Kidney (tissue), 14 donors: ENCODE measurements around the gene C1orf21. TPM values are rescaled to one million over a fixed set of nuclear protein-coding genes. Genes with fewer than 3 reads are reported as not detected.

Source experiments
- DNase-seq, 5 donors: peaks; one replicate each; pipeline ENCODE4 v3.0.0-alpha.2; 2013 to 2020
- FAIRE-seq: peaks from 2 replicates; lab custom pipeline; 2012; peaks lifted over from hg19 to GRCh38; lab: Jason Lieb, UNC
- H3K27ac ChIP-seq, 2 donors: one replicate each; pipeline ENCODE4 v1.7.0; 2013; ENCODE audit warnings: low read depth in 2 of 2, low read length in 2 of 2, inconsistent platforms in 1 of 2
- H3K27me3 ChIP-seq: one replicate; pipeline ENCODE4 v1.7.1; 2013; ENCODE audit warnings: low read length, inconsistent platforms; ENCODE audit not compliant: control insufficient read depth, insufficient read depth
- H3K36me3 ChIP-seq, 3 donors: one replicate each; pipeline versions ENCODE4 v1.7.0 to v1.7.1; 2013; ENCODE audit warnings: low read length in 3 of 3, control low read depth in 1 of 3, inconsistent platforms in 1 of 3; ENCODE audit not compliant: insufficient read depth in 3 of 3, control insufficient read depth in 2 of 3
- H3K4me1 ChIP-seq, 3 donors: one replicate each; pipeline versions ENCODE4 v1.7.0 to v1.7.1; 2013; ENCODE audit warnings: low read length in 3 of 3, inconsistent platforms in 1 of 3, low read depth in 1 of 3; ENCODE audit not compliant: control insufficient read depth in 2 of 3, insufficient read depth in 2 of 3
- H3K4me3 ChIP-seq, 3 donors: one replicate each; pipeline versions ENCODE4 v1.7.0 to v1.8.1; 2013; ENCODE audit warnings: low read length in 3 of 3, control low read depth in 1 of 3, inconsistent platforms in 1 of 3
- H3K9ac ChIP-seq, 3 donors: one replicate each; pipeline versions ENCODE4 v1.7.0 to v1.7.1; 2013; ENCODE audit warnings: low read length in 3 of 3, control low read depth in 1 of 3, inconsistent platforms in 1 of 3
- H3K9me3 ChIP-seq, 3 donors: one replicate each; pipeline versions ENCODE4 v1.7.0 to v1.7.1; 2013; ENCODE audit warnings: low read length in 3 of 3, control low read depth in 1 of 3, inconsistent platforms in 1 of 3; ENCODE audit not compliant: control insufficient read depth in 2 of 3, insufficient read depth in 1 of 3
- CTCF ChIP-seq: IDR thresholded peaks from 3 replicates; pipeline ENCODE4 v1.5.1; 2012; ENCODE audit warnings: mild to moderate bottlenecking, moderate library complexity, borderline replicate concordance; ENCODE audit not compliant: insufficient read depth; ENCODE audit errors: extremely low read depth
- intact Hi-C: fragments of 100-400 bp; cut with DNase I; formaldehyde crosslinking; loops from one replicate; pipeline ENCODE4 v1.11.1; 2022
- polyA plus RNA-seq: library from polyadenylated mRNA; stranded (reverse); fragments of 350-450 nt; fragmentation: Illumina TruSeq; extraction: RNeasy Lipid Tissue Mini Kit (QIAGEN cat#74804); gene quantifications from one replicate; pipeline ENCODE4 v1.2.3, GENCODE V29; 2014; ENCODE audit warnings: low read depth, low replicate concordance; ENCODE audit not compliant: insufficient read depth
- total RNA-seq: library from RNA; stranded (reverse); fragmentation: NEBNext Ultra II Directional; extraction: Animal tissue kit (Norgen Biotek cat#: 25700); gene quantifications from one replicate; pipeline ENCODE4 v1.2.1, GENCODE V29; 2021
- donor health status: control.
- donor health status: control.
- donor health status: control.
- donor health status: control.
- donor health status: control.
- donor health status: DM: yes; HTN: yes; CAD: no.
- donor health status: Normal renal cell carcinoma (clear cell type).

C1orf21 gene
- total and polyA plus RNA-seq, 2 donors from 2014 or later = 18.3 to 18.6 TPM

DNA sequence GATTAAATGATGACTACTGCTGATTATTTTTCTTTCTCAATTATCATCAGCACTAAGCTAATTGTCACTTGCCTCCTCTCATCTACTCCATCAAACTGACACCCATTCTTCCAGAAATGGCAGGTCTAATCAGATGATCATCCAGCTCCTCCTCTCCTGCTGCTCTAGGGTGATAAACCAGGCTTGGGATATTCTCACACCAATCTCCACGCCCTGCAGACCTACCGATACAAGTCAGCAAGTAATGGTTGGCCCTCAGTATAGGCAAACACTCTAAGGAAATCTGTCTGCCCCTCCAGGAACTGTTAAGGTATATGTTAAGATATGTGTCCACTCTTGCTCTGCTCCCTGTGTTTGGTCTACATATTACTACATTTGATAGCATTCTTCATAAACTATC is 36.3 kb upstream of the C1orf21 start:
- DNase-seq = no peak
- Histone ChIP-seq H3K27me3 (no peaks in the 10 kb centered on the region), H3K27ac (no peak overlapping the region), H3K36me3 (no peaks in the 10 kb centered on the region), H3K4me1 (no peaks in the 10 kb centered on the region), H3K9me3 (no peaks in the 10 kb centered on the region), H3K4me3 (no peak overlapping the region), H3K9ac (no peak overlapping the region)
- intact Hi-C loops = no loop called here
- no peak for TF ChIP-seq CTCF
- FAIRE-seq = no peak

DNA sequence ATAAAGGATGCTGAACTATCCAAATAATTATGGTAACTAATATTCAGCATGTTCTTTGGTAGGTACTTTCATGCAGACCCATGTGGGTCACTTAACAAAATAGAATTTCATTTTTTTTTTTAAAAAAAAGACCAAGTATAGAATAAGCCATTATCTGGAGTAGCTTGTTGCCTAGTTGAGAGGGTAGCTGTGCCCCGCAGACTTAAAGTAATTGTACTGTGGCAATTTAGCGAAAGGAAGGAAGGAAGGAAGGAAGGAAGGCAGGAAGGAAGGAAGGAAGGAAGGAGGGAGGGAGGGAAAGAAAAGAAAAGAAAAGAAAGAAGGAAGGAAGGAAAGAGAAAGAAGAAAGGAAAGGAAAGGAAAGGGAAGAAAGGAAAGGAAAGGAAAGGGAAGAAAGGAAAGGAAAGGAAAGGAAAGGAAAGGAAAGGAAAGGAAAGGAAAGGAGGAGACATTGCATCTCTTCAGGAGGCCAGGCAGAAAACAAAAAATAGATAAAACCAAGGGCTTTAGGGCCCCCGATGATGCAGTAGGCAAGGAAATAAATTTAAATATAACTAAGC is 35.3 kb upstream of the C1orf21 start:
- Histone ChIP-seq H3K9ac (no peak overlapping the region), H3K9me3 (no peaks in the 10 kb centered on the region), H3K27me3 (no peaks in the 10 kb centered on the region), H3K4me1 (no peaks in the 10 kb centered on the region), H3K27ac (no peak overlapping the region), H3K4me3 (no peak overlapping the region), H3K36me3 (no peaks in the 10 kb centered on the region)
- FAIRE-seq (no peak), DNase-seq (no peak)
- intact Hi-C loops = no loop called here
- TF ChIP-seq CTCF = no peak

GRCh38 chr1:184352776-184353175 is 34.1 kb upstream of the C1orf21 start:
- TF ChIP-seq CTCF = no peak
- no peak for FAIRE-seq
- Histone ChIP-seq H3K27ac (no peak overlapping the region), H3K9me3 (no peaks in the 10 kb centered on the region), H3K27me3 (no peaks in the 10 kb centered on the region), H3K9ac (no peak overlapping the region), H3K4me1 (no peaks in the 10 kb centered on the region), H3K4me3 (no peak overlapping the region), H3K36me3 (no peaks in the 10 kb centered on the region)
- DNase-seq = no peak
- intact Hi-C loops = no loop called here

DNA sequence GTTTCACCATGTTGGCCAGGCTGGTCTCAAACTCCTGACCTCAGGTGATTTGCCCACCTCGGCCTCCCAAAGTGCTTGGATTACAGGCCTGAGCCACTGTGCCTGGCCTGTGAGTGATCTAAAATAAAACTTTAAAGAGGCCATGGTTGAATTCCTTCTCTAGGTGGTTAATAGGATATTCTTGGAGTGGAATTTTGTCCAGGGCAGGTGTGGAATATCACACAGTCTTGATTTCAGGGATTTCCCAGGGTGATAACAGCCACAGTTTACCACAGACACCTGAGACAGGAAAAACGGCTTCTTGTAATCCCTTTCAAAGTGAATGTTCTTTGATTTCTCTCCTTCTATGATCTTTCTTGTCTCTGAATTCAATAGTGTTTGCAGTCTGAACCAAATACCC is 32.1 kb upstream of the C1orf21 start:
- H3K4me3 ChIP-seq = no peak overlapping the region
- no peak overlapping the region for H3K27ac ChIP-seq
- H3K27me3 ChIP-seq = no peaks in the 10 kb centered on the region
- no peaks in the 10 kb centered on the region for H3K4me1 ChIP-seq
- no peaks in the 10 kb centered on the region for H3K36me3 ChIP-seq
- no peak for TF ChIP-seq CTCF
- H3K9me3 ChIP-seq = no peaks in the 10 kb centered on the region
- intact Hi-C loops = no loop called here
- FAIRE-seq (no peak), DNase-seq (no peak)
- H3K9ac ChIP-seq = no peak overlapping the region
